GM21717 (cell line): ENCODE measurements around the gene AKAP7.
A peak's percentile ranks its signal among the peaks of the same experiment; 100 is the strongest.
"Not testable (repeated sequence)": the region's sequence is repeated elsewhere in the genome, so short reads cannot be mapped to it uniquely, and the experiment has no call there.

Source experiments
- ATAC-seq: cut with Tn5 transposase; IDR thresholded peaks from one replicate; pipeline ENCODE4 v1.9.1; 2021; ENCODE audit warnings: mild to moderate bottlenecking, moderate library complexity; ENCODE audit not compliant: unreplicated experiment

Gene AKAP7

GRCh38 chr6:131135244-131136020 lies at the start of gene AKAP7:
AKAP7 (plus strand) TSS chr6:131135467; CDS start chr6:131135764, 297 bp downstream.
- ATAC-seq = peak; percentile 85

GRCh38 chr6:131090339-131090738 lies 44.9 kb upstream of the AKAP7 start:
- not testable (repeated sequence) for ATAC-seq

- ATAC-seq = not testable (repeated sequence)
Measured at GRCh38 chr6:131091944-131092343, 43.3 kb upstream of the AKAP7 start.

GRCh38 chr6:131093334-131093733 lies 41.9 kb upstream of the AKAP7 start:
- ATAC-seq = no peak

GRCh38 chr6:131096786-131097185 lies 38.5 kb upstream of the AKAP7 start:
- ATAC-seq = no peak

- ATAC-seq = no peak
Measured at GRCh38 chr6:131101911-131102680, 33.2 kb upstream of the AKAP7 start.

- no peak for ATAC-seq
Measured at GRCh38 chr6:131103296-131103695, 32.0 kb upstream of the AKAP7 start.

- ATAC-seq = no peak
Measured at GRCh38 chr6:131103901-131104300, 31.4 kb upstream of the AKAP7 start.

GRCh38 chr6:131107151-131107550 lies 28.1 kb upstream of the AKAP7 start:
- no peak for ATAC-seq

GRCh38 chr6:131112249-131112648 lies 23.0 kb upstream of the AKAP7 start:
- no peak for ATAC-seq

- ATAC-seq = no peak
Measured at GRCh38 chr6:131115651-131116050, 19.6 kb upstream of the AKAP7 start.

- ATAC-seq = no peak
Measured at GRCh38 chr6:131116321-131116720, 18.9 kb upstream of the AKAP7 start.

- ATAC-seq = no peak
Measured at GRCh38 chr6:131116755-131117360, 18.4 kb upstream of the AKAP7 start.

- ATAC-seq = no peak
Measured at GRCh38 chr6:131117878-131118277, 17.4 kb upstream of the AKAP7 start.

- no peak for ATAC-seq
Measured at GRCh38 chr6:131122007-131122406, 13.3 kb upstream of the AKAP7 start.

GRCh38 chr6:131122516-131122915 lies 12.8 kb upstream of the AKAP7 start:
- no peak for ATAC-seq

GRCh38 chr6:131124336-131125071 lies 10.8 kb upstream of the AKAP7 start:
- no peak for ATAC-seq

- no peak for ATAC-seq
Measured at GRCh38 chr6:131125431-131125830, 9.8 kb upstream of the AKAP7 start.

- no peak for ATAC-seq
Measured at GRCh38 chr6:131129689-131130553, 5.3 kb upstream of the AKAP7 start.

- no peak for ATAC-seq
Measured at GRCh38 chr6:131130554-131130940, 4.7 kb upstream of the AKAP7 start.
